ENCODE measurements around the gene TTC19. TPM values are rescaled to one million over a fixed set of nuclear protein-coding genes. Genes with fewer than 3 reads are reported as not detected.
"Not testable (repeated sequence)": the region's sequence is repeated elsewhere in the genome, so short reads cannot be mapped to it uniquely, and the experiment has no call there.

TTC19 gene
- total RNA-seq, 1 donor from 2014 or later = 21.4 TPM

DNA sequence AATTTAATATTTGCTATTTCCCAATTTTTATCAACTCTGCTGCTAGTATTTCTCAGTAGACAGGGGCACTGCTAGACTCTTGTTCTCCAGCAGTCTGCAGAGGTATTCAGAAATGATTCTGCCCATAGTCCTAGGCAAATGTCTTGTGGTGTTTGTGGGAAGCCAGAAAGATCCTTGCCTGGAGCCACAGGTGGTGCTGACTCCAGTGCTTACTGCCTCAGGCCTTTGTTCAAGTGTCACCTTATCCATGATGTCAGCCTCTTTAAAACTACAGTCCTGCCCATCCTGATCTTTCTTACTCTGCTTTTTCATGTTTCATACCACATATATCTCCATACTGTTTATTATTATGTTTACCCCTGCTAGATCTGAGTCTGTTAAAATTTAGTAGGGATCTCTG is 26.6 kb upstream of the TTC19 start:
- H3K27ac ChIP-seq (replicated peaks) = no peak overlapping the region
- no peaks in the 10 kb centered on the region for H3K4me1 ChIP-seq
- no peak for TF ChIP-seq CTCF (IDR thresholded peaks at IDR 0.05; ENCODE audit: borderline replicate concordance)
- no peak overlapping the region for H3K4me3 ChIP-seq
- peaks cover 29% of the 10 kb centered on the region for H3K36me3 ChIP-seq
- intact Hi-C loops (cut with micrococcal nuclease) = no loop called here
- no peak for DNase-seq
- no peaks in the 10 kb centered on the region for H3K9me3 ChIP-seq (replicated peaks)
- H3K27me3 ChIP-seq (ENCODE audit: low read depth) = no peaks in the 10 kb centered on the region

DNA sequence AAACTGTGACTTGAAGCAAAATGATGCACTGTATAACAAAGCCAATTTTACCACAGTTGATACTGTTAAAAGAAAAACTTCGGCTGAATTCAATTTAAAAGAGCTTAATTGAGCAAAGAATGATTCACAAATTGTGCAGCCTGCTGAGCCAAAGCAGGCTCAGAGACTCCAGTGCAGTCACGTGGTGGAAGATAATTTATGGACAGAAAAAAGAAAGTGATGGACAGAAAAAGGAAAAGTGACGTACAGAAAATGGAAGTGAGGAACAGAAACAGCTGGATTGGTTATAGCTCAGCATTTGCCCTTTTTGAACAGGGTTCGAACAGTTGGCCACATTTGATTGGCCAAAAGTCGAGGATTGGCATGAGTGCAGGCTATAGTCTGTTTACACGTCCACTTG is 25.8 kb upstream of the TTC19 start:
- no peak for DNase-seq
- H3K4me3 ChIP-seq = no peak overlapping the region
- TF ChIP-seq CTCF (IDR thresholded peaks at IDR 0.05; ENCODE audit: borderline replicate concordance) = no peak
- H3K27me3 ChIP-seq (ENCODE audit: low read depth) = no peaks in the 10 kb centered on the region
- H3K9me3 ChIP-seq (replicated peaks) = no peaks in the 10 kb centered on the region
- no peak overlapping the region for H3K27ac ChIP-seq (replicated peaks)
- peaks cover 30% of the 10 kb centered on the region for H3K36me3 ChIP-seq
- intact Hi-C loops (cut with micrococcal nuclease) = no loop called here
- H3K4me1 ChIP-seq = no peaks in the 10 kb centered on the region

DNA sequence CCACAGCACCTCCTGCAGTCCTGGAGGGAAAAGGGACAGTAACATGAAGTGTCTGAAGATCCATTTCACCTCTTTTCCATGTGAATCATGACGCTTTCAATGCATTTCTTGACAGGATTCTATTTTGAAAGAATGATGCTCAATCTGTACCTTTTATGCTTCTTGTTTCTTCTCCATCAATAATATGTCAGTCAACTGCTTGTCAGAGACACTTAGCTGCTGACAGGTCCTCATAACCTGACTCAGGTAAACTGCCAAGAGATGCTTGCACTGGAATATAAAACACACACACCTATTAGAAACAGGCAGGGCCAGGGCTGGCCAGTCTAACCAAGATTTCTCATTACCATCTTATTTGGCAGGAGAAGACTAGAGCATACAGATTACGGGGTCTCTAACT is 21.7 kb upstream of the TTC19 start:
- no peak overlapping the region for H3K4me3 ChIP-seq
- no peaks in the 10 kb centered on the region for H3K4me1 ChIP-seq
- no peaks in the 10 kb centered on the region for H3K27me3 ChIP-seq (ENCODE audit: low read depth)
- no peak overlapping the region for H3K27ac ChIP-seq (replicated peaks)
- DNase-seq = no peak
- peaks cover 62% of the 10 kb centered on the region for H3K36me3 ChIP-seq
- TF ChIP-seq CTCF (IDR thresholded peaks at IDR 0.05; ENCODE audit: borderline replicate concordance) = no peak
- no peaks in the 10 kb centered on the region for H3K9me3 ChIP-seq (replicated peaks)
- intact Hi-C loops (cut with micrococcal nuclease) = no loop called here

DNA sequence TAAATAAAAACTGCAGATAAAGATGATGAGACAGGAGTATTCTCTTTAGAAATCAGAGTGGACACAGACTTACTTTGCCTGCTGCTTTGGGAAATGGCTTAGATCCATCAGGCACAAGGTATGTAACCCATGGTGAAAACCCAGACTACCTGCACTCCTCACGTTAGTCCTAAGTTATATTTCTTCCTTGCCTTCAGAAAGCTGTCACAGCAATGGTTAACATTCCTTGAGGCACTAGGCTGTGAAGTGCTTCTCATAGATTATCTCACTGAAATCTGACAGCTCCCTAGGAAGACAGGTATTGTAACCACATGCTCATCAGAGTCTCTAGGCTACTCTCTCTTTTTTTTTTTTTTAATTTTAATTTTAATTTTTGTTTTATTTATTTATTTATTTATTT is 21.0 kb upstream of the TTC19 start:
- no peaks in the 10 kb centered on the region for H3K4me1 ChIP-seq
- no peak overlapping the region for H3K27ac ChIP-seq (replicated peaks)
- no peak for TF ChIP-seq CTCF (IDR thresholded peaks at IDR 0.05; ENCODE audit: borderline replicate concordance)
- DNase-seq = no peak
- no peak overlapping the region for H3K4me3 ChIP-seq
- no peaks in the 10 kb centered on the region for H3K9me3 ChIP-seq (replicated peaks)
- peaks cover 63% of the 10 kb centered on the region for H3K36me3 ChIP-seq
- no peaks in the 10 kb centered on the region for H3K27me3 ChIP-seq (ENCODE audit: low read depth)
- intact Hi-C loops (cut with micrococcal nuclease) = no loop called here

DNA sequence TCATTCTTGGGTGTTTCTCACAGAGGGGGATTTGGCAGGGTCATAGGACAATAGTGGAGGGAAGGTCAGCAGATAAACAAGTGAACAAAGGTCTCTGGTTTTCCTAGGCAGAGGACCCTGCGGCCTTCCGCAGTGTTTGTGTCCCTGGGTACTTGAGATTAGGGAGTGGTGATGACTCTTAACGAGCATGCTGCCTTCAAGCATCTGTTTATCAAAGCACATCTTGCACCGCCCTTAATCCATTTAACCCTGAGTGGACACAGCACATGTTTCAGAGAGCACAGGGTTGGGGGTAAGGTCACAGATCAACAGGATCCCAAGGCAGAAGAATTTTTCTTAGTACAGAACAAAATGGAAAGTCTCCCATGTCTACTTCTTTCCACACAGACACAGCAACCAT is 20.6 kb upstream of the TTC19 start:
- peaks cover 67% of the 10 kb centered on the region for H3K36me3 ChIP-seq
- H3K4me1 ChIP-seq; H3K27ac ChIP-seq (replicated peaks); DNase-seq; H3K4me3 ChIP-seq; H3K27me3 ChIP-seq (ENCODE audit: low read depth); H3K9me3 ChIP-seq (replicated peaks); intact Hi-C loops (cut with micrococcal nuclease): not testable (repeated sequence)

- Histone ChIP-seq H3K4me1 (no peaks in the 10 kb centered on the region), H3K27ac (replicated peaks) (no peak overlapping the region), H3K4me3 (no peak overlapping the region), H3K27me3 (ENCODE audit: low read depth) (no peaks in the 10 kb centered on the region), H3K9me3 (replicated peaks) (no peaks in the 10 kb centered on the region), H3K36me3 (peaks cover 76% of the 10 kb centered on the region)
- intact Hi-C loops (cut with micrococcal nuclease) = no loop called here
- TF ChIP-seq CTCF (IDR thresholded peaks at IDR 0.05; ENCODE audit: borderline replicate concordance) = no peak
- DNase-seq = no peak
Measured at GRCh38 chr17:15981208-15981607, 18.4 kb upstream of the TTC19 start.
